Measurements from ENCODE around the gene DDIT4. TPM values are rescaled to one million over a fixed set of nuclear protein-coding genes. Genes with fewer than 3 reads are reported as not detected.
"Not testable (repeated sequence)": the region's sequence is repeated elsewhere in the genome, so short reads cannot be mapped to it uniquely, and the experiment has no call there.

DDIT4 gene
- total RNA-seq, 1 donor from 2014 or later: 36.9 TPM

DNA sequence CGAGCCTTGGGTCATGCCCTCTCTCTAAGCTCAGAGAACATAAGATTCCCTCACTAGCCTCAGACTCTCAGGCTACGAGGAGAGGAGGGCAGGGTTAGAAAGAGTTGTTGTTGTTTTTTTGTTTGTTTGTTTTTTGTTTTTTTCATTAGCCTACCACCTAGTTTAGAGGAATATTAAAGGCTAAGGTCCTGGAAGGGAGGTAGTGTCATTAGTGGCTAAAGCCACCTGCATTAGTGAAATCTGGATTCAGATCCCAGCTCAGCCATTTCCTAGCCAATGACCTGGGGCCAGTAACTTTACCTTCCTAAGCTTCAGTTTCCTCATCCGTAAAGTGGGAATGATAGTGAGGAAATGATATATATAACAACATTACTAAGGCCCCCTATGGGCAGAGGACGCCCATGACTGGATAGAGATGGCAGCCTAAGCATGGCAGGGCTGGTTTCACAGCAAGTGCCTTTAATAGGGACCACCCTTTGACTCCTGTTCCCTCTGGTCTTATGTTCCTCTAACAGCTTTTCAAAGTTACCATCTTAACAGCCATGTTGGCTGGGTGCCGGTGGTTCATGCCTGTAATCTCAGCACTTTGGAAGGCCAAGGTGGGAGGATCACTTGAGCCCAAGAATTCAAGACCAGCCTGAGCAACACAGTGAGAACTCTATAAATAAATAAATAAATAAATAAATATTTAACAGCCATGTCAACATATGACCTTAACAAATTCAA is 5.1 kb downstream of the DDIT4 start:
- H3K27ac Mint-ChIP-seq: no peak overlapping the region
- TF ChIP-seq CTCF (IDR thresholded peaks at IDR 0.05; ENCODE audit: unreplicated experiment): no peak
- peaks cover 26% of the 10 kb centered on the region for H3K4me1 Mint-ChIP-seq (ENCODE audit: low read depth)
- H3K9me3 Mint-ChIP-seq (ENCODE audit: low read depth): no peaks in the 10 kb centered on the region
- no peak overlapping the region for H3K4me3 Mint-ChIP-seq (ENCODE audit: low read depth)
- H3K36me3 Mint-ChIP-seq (ENCODE audit: insufficient read depth): peaks cover 2% of the 10 kb centered on the region
- no peaks in the 10 kb centered on the region for H3K27me3 Mint-ChIP-seq
- DNase-seq (ENCODE audit: low spot score, unreplicated experiment): no peak

- DNase-seq (ENCODE audit: low spot score, unreplicated experiment); H3K9me3 Mint-ChIP-seq (ENCODE audit: low read depth); H3K4me3 Mint-ChIP-seq (ENCODE audit: low read depth); H3K27me3 Mint-ChIP-seq; H3K36me3 Mint-ChIP-seq (ENCODE audit: insufficient read depth); H3K27ac Mint-ChIP-seq: not testable (repeated sequence)
- H3K4me1 Mint-ChIP-seq (ENCODE audit: low read depth): peaks cover 26% of the 10 kb centered on the region
Measured at GRCh38 chr10:72279587-72279986, 5.9 kb downstream of the DDIT4 start.

- Mint-ChIP-seq H3K27ac (no peak overlapping the region), H3K4me1 (ENCODE audit: low read depth) (peaks cover 4% of the 10 kb centered on the region), H3K4me3 (ENCODE audit: low read depth) (no peak overlapping the region), H3K36me3 (ENCODE audit: insufficient read depth) (no peaks in the 10 kb centered on the region), H3K27me3 (peaks cover 3% of the 10 kb centered on the region), H3K9me3 (ENCODE audit: low read depth) (no peaks in the 10 kb centered on the region)
- DNase-seq (ENCODE audit: low spot score, unreplicated experiment): no peak
- TF ChIP-seq CTCF (IDR thresholded peaks at IDR 0.05; ENCODE audit: unreplicated experiment): no peak
Measured at GRCh38 chr10:72283131-72283530, 9.4 kb downstream of the DDIT4 start.

DNA sequence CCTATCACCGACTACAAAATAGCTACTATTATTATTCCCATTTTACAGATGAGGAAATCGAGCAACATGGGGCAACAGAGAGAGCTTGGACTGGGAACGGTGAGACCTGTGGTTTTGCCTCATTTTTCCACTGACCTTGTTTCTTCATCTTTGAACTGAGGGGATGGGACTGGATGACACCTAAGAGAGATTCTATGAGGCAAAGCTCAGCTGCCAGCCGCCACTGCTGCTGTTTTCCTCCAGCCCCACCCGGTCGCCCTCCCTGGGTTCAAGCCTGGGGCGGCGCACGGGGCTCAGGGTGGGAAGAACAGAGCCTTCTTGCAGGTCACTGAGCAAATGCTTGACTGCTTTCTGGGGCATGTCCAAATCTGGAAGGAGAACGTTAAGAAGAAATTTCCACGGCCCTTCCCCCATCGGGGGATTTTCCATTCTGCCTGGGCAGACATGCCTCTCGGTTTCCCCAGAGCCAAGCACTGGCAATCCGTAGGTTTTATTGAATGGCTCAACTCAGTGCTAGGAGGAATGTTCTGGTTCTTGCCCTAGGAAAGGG is 12.3 kb downstream of the DDIT4 start:
- Mint-ChIP-seq H3K27me3 (peaks cover 3% of the 10 kb centered on the region), H3K27ac (peak overlapping the region; percentile 36), H3K4me1 (ENCODE audit: low read depth) (no peaks in the 10 kb centered on the region), H3K9me3 (ENCODE audit: low read depth) (no peaks in the 10 kb centered on the region), H3K4me3 (ENCODE audit: low read depth) (no peak overlapping the region), H3K36me3 (ENCODE audit: insufficient read depth) (no peaks in the 10 kb centered on the region)
- TF ChIP-seq CTCF (IDR thresholded peaks at IDR 0.05; ENCODE audit: unreplicated experiment): no peak
- DNase-seq (ENCODE audit: low spot score, unreplicated experiment): no peak

DNA sequence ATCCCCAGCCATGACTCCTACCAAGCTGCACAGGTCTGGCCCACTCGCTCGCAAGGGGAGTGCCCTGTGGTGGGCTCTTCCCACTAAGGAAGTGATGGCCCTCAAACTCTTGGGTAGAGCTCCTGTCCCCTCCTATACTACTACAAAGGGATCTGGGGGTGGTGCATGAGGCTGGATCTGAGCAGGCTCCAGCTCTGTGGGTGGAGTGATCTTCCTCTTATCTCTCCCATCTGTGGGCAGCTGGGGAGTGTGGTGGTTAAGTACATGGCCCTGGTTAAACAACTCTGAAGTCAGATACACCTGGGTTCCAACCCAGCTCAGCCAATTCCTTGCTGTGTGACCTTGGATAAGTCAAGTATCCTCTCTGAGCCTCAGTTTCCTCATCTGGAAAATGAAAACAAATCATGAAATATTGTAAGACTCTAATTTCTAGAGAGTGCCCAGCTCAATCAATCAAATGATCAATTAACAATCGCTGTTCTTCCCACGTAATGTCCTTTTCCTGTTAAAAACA is 17.4 kb downstream of the DDIT4 start:
- no peak for DNase-seq (ENCODE audit: low spot score, unreplicated experiment)
- Mint-ChIP-seq H3K27me3 (peaks cover 7% of the 10 kb centered on the region), H3K9me3 (ENCODE audit: low read depth) (no peaks in the 10 kb centered on the region), H3K4me1 (ENCODE audit: low read depth) (peaks cover 7% of the 10 kb centered on the region), H3K36me3 (ENCODE audit: insufficient read depth) (no peaks in the 10 kb centered on the region), H3K4me3 (ENCODE audit: low read depth) (no peak overlapping the region), H3K27ac (no peak overlapping the region)
- TF ChIP-seq CTCF (IDR thresholded peaks at IDR 0.05; ENCODE audit: unreplicated experiment): no peak

Measured in progenitor cell of endocrine pancreas (in vitro differentiated cells).